Gastroesophageal sphincter (tissue), 4 donors: ENCODE data around the gene LSP1. TPM values are rescaled to one million over a fixed set of nuclear protein-coding genes. Genes with fewer than 3 reads are reported as not detected.

Source experiments
- ATAC-seq: fragments of 150-250 bp; one replicate; pipeline ENCODE4 v1.9.1; 2016; ENCODE audit warnings: mild to moderate bottlenecking, moderate library complexity
- H3K27ac ChIP-seq, 4 donors: fragments of 200-600 bp; sonication (generic) in 3 of 4; 1 replicate in 3 of 4; 2 replicates in 1 of 4; pipeline ENCODE4 v1.5.1; 2016 to 2019
- H3K27me3 ChIP-seq: fragments of 200-600 bp; sonication (generic); one replicate; pipeline ENCODE4 v1.5.1; 2019
- H3K36me3 ChIP-seq, 2 donors: fragments of 200-600 bp; sonication (generic); one replicate each; pipeline ENCODE4 v1.5.1; 2019; ENCODE audit warnings: control low read depth in 1 of 2
- H3K4me1 ChIP-seq, 3 donors: fragments of 200-600 bp; sonication (generic); 1 replicate in 2 of 3; 2 replicates in 1 of 3; pipeline ENCODE4 v1.5.1; 2016 to 2019; ENCODE audit warnings: control low read depth in 2 of 3
- H3K4me3 ChIP-seq, 2 donors: fragments of 200-600 bp; sonication (generic); one replicate each; pipeline ENCODE4 v1.5.1; 2019; ENCODE audit warnings: mild to moderate bottlenecking in 1 of 2, moderate library complexity in 1 of 2
- H3K9me3 ChIP-seq, 3 donors: fragments of 200-600 bp; sonication (generic); one replicate each; pipeline ENCODE4 v1.5.1; 2017 to 2019; ENCODE audit warnings: control low read depth in 2 of 3
- CTCF ChIP-seq, 4 experiments: fragments of 200-600 bp in 2 of 4; fragments of 450-650 bp in 2 of 4; sonication (generic) in 1 of 4; IDR thresholded peaks; one replicate each; pipeline ENCODE4 v1.5.1; 2017 to 2019; ENCODE audit warnings: antibody characterized with exemption in 4 of 4, mild to moderate bottlenecking in 2 of 4, moderate library complexity in 2 of 4
- EP300 ChIP-seq: sonication (generic); formaldehyde crosslinking; IDR thresholded peaks from one replicate; pipeline ENCODE4 v1.6.1; 2017; ENCODE audit warnings: antibody characterized with exemption, mild to moderate bottlenecking
- POLR2A ChIP-seq, 2 donors: fragments of 450-650 bp; IDR thresholded peaks; one replicate each; pipeline ENCODE4 v1.6.1; 2017; ENCODE audit warnings: antibody characterized with exemption in 2 of 2, mild to moderate bottlenecking in 2 of 2, moderate library complexity in 1 of 2
- POLR2AphosphoS5 ChIP-seq: sonication (generic); formaldehyde crosslinking; IDR thresholded peaks from one replicate; pipeline ENCODE4 v1.6.1; 2017; ENCODE audit warnings: antibody characterized with exemption
- WGBS, 2 donors: methylation state at CpG; one replicate each; pipeline ENCODE4 v1.1.5; 2018; ENCODE audit warnings: low coverage in 1 of 2; 5-methylcytosine and 5-hydroxymethylcytosine counted together
- total RNA-seq, 4 donors: library from RNA; depleted of rRNA; stranded (reverse); fragments of >200 nt; gene quantifications; one replicate each; pipeline ENCODE4 v1.1.0, GENCODE V29; 2016

Gene LSP1
- total RNA-seq, 4 donors from 2014 or later, result 13.4 to 133 (median 47.7) TPM

- no peak for TF ChIP-seq CTCF (IDR thresholded peaks at IDR 0.05)
- TF ChIP-seq EP300, result no peak
- TF ChIP-seq POLR2A (IDR thresholded peaks at IDR 0.05), result no peak
- TF ChIP-seq POLR2AphosphoS5, result no peak
- WGBS, 2 donors, result no CpG with 5 or more reads among the region's 9 CpGs
- Histone ChIP-seq H3K27me3 (no peaks in the 10 kb centered on the region), H3K27ac (no peak overlapping the region), H3K36me3 (no peaks in the 10 kb centered on the region), H3K9me3 (no peaks in the 10 kb centered on the region), H3K4me1 (peaks cover 0 to 8% (median 2%) of the 10 kb centered on the region in 3 donors), H3K4me3 (no peak overlapping the region)
- ATAC-seq, result no peak
These were observed 5.3 kb downstream of the LSP1 start for GRCh38 chr11:1858154-1858553.

GRCh38 chr11:1858576-1858975 lies 5.7 kb downstream of the LSP1 start:
- WGBS, 2 donors, result 100% methylated on average over 1 of the region's 7 CpGs; no CpG with 5 or more reads in 1 of the 2 donors
- ATAC-seq, result no peak
- H3K4me3 ChIP-seq, result no peak overlapping the region

DNA sequence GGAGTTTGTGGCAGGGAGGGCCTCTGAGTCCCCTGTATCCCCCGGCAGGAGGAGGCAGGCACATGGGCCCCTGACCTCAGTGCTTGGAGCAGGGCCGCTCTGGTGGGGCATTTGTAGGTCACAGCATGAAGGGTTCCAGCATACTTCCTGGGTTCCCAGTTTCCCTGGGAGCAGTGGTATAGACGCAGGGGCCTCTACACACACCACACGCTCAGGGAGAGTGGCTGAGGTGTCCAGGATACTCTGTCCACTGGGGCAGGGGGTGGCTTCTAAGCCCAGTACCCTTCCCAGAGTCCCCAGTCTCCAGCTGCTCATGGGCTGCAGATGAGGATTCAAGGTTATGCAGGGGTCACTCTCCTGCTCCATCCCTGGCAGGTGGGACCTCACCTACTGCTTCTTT lies 6.1 kb downstream of the LSP1 start:
- TF ChIP-seq POLR2AphosphoS5, result no peak
- no peak for TF ChIP-seq CTCF (IDR thresholded peaks at IDR 0.05)
- no peak for ATAC-seq
- no CpG with 5 or more reads among the region's 4 CpGs for WGBS, 2 donors
- H3K27me3 ChIP-seq, result no peaks in the 10 kb centered on the region
- H3K4me3 ChIP-seq, result no peak overlapping the region
- H3K36me3 ChIP-seq, result no peaks in the 10 kb centered on the region
- no peak overlapping the region for H3K27ac ChIP-seq
- H3K9me3 ChIP-seq, result no peaks in the 10 kb centered on the region
- H3K4me1 ChIP-seq, result peaks cover 0 to 16% (median 10%) of the 10 kb centered on the region in 3 donors

More at GRCh38 chr11:1858576-1858975, 5.7 kb downstream of the LSP1 start:
- no peaks in the 10 kb centered on the region for H3K27me3 ChIP-seq
- no peaks in the 10 kb centered on the region for H3K9me3 ChIP-seq
- peaks cover 0 to 12% (median 7%) of the 10 kb centered on the region in 3 donors for H3K4me1 ChIP-seq
- TF ChIP-seq EP300, result no peak
- no peak for TF ChIP-seq POLR2A (IDR thresholded peaks at IDR 0.05)
- no peak for TF ChIP-seq CTCF (IDR thresholded peaks at IDR 0.05)
- no peak for TF ChIP-seq POLR2AphosphoS5
- H3K36me3 ChIP-seq, result no peaks in the 10 kb centered on the region
- no peak overlapping the region for H3K27ac ChIP-seq

DNA sequence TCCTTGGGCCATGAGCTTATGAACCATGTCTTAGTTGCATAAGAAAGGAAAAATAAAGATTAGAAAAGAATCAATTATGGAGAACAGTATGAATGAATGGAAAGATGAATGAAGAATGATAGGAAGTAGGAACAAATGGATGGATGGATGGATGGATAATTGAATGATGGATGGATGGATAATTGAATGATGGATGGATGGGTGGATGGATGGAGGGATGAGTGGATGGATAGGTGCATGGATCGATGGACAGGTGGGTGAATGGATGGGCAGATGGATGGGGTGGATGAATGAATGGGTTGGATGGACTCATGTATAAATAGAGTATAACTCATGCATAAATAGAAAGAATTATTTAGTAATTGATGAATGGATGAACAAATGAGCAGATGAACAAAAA lies 7.2 kb downstream of the LSP1 start:
- no peaks in the 10 kb centered on the region for H3K9me3 ChIP-seq
- no peak for TF ChIP-seq EP300
- TF ChIP-seq POLR2AphosphoS5, result no peak
- TF ChIP-seq CTCF (IDR thresholded peaks at IDR 0.05), result no peak
- no peak for TF ChIP-seq POLR2A (IDR thresholded peaks at IDR 0.05)
- no peaks in the 10 kb centered on the region for H3K36me3 ChIP-seq
- no peak overlapping the region for H3K4me3 ChIP-seq
- no peak overlapping the region for H3K27ac ChIP-seq
- WGBS, 2 donors, result 86 to 89% methylated on average over 1 of the region's 1 CpG
- H3K4me1 ChIP-seq, result peaks cover 0 to 27% (median 21%) of the 10 kb centered on the region in 3 donors
- no peak for ATAC-seq
- no peaks in the 10 kb centered on the region for H3K27me3 ChIP-seq

- no peak overlapping the region for H3K4me3 ChIP-seq
- H3K27me3 ChIP-seq, result no peaks in the 10 kb centered on the region
- H3K4me1 ChIP-seq, result peaks cover 0 to 43% (median 36%) of the 10 kb centered on the region in 3 donors
- H3K36me3 ChIP-seq, result no peaks in the 10 kb centered on the region
- WGBS, 2 donors, result 83 to 90% methylated on average over 4 of the region's 4 CpGs
- H3K27ac ChIP-seq, result no peak overlapping the region
- ATAC-seq, result no peak
- no peaks in the 10 kb centered on the region for H3K9me3 ChIP-seq
- TF ChIP-seq POLR2AphosphoS5, result no peak
- TF ChIP-seq EP300, result no peak
- no peak for TF ChIP-seq CTCF (IDR thresholded peaks at IDR 0.05)
- no peak for TF ChIP-seq POLR2A (IDR thresholded peaks at IDR 0.05)
These were observed 8.8 kb downstream of the LSP1 start for GRCh38 chr11:1861435-1862411.
